Activated T-helper 2 cell treated with anti-CD3 and anti-CD28 coated beads, Interferon-gamma antibody, Interleukin-2, Interleukin-4, amounts not matched to agents 10 μg/mL and 5 μg/mL and 100 μg/mL, durations not matched to agents 14 hours and 24 hours and 36 hours (primary cell): Measurements from ENCODE around the gene TIAM1. TPM values are rescaled to one million over a fixed set of nuclear protein-coding genes. Genes with fewer than 3 reads are reported as not detected.

Experiments used
- DNase-seq: peaks from one replicate; pipeline ENCODE4 v3.0.0; 2021; ENCODE audit warnings: low spot score
- H3K27ac Mint-ChIP-seq: one replicate; pipeline ENCODE4 v1.8.0; 2021; ENCODE audit warnings: mixed read lengths
- H3K27me3 Mint-ChIP-seq: one replicate; pipeline ENCODE4 v1.8.0; 2021; ENCODE audit warnings: low read depth, mixed read lengths
- H3K36me3 Mint-ChIP-seq: one replicate; pipeline ENCODE4 v1.8.0; 2021; ENCODE audit warnings: low read depth, mixed read lengths
- H3K4me1 Mint-ChIP-seq: one replicate; pipeline ENCODE4 v1.8.0; 2021; ENCODE audit warnings: low read depth, mixed read lengths
- H3K4me3 Mint-ChIP-seq: one replicate; pipeline ENCODE4 v1.8.0; 2021; ENCODE audit warnings: low read depth, mild to moderate bottlenecking, moderate library complexity, mixed read lengths
- H3K9me3 Mint-ChIP-seq: one replicate; pipeline ENCODE4 v1.8.0; 2021; ENCODE audit warnings: mixed read lengths
- intact Hi-C: fragments of 100-400 bp; cut with micrococcal nuclease; formaldehyde crosslinking; loops from one replicate; pipeline ENCODE4 v1.15.1; 2023
- total RNA-seq: library from RNA; stranded (reverse); gene quantifications from 2 replicates; pipeline ENCODE4 v1.2.3, GENCODE V29; 2022

Gene TIAM1
- total RNA-seq, 1 donor from 2014 or later: 110 TPM

DNA sequence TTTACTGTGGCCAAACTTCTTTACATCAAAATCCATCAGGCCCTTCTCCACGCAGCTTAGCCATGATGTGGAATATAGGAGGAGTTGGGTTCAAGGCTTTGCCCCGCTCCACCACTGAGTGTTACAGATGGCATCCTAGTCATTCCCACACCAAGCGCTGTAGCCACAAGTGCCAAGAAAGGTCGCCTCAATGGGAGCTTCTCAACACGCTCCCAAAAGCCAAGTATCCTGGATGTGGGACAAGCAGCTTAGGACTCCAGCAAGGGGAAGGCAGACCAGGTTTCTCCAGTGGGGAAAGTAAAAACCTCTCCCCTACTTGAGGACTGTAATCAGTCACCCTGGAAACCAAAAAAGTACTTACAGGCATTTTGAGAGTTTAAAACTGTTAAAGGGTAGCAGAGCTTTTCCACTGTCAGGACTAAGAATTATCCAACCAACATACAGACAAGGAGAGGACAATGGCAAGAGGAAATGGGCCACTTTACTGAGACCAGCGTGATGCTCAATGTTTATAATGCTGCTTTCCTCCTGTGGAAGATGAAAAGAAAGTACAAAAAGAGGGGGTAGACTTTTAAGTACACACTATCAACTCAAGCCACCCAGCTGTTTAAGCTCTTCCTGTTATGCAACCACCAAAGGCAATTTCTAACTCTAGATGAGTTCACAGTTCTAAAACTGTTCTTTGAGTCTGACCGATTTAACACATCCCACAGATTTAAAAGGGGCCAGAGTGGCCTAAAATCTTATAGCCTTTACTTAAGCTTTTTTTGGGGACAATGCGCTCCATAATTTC, 185.1 kb downstream of the TIAM1 start:
- peak overlapping the region; percentile 11 for H3K4me3 Mint-ChIP-seq
- peaks cover 73% of the 10 kb centered on the region for H3K36me3 Mint-ChIP-seq
- intact Hi-C loops: loop anchor here (2.0 kb wide), 1 partner anchor 26 kb away; no protein-coding TSS in a partner anchor
- H3K9me3 Mint-ChIP-seq: peaks cover 17% of the 10 kb centered on the region
- peak overlapping the region; percentile 29 for H3K27ac Mint-ChIP-seq
- DNase-seq: no peak
- H3K27me3 Mint-ChIP-seq: no peaks in the 10 kb centered on the region
- peaks cover 51% of the 10 kb centered on the region for H3K4me1 Mint-ChIP-seq

DNA sequence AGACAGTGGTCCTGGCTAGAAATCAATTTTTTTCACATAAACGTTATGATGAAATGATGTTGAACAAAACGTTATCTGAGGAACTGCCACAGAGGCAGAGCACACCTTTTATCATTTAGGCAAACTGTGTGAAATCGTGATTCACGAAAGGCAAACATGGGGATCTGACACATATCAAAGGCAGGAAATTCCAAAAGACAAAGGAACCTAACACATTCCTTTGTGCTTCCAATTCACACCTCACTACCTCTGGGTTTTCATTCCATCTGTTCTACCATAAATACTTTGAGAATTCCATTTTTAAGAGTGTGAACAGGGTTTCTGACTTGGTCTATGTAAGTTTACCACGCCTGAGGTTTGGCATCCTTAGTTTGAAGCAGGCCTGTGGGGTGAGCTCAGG, 186.3 kb downstream of the TIAM1 start:
- Mint-ChIP-seq H3K4me3 (no peak overlapping the region), H3K4me1 (peaks cover 44% of the 10 kb centered on the region), H3K36me3 (peaks cover 76% of the 10 kb centered on the region), H3K27me3 (no peaks in the 10 kb centered on the region), H3K27ac (no peak overlapping the region), H3K9me3 (peaks cover 17% of the 10 kb centered on the region)
- intact Hi-C loops: loop anchor here (2.0 kb wide), 1 partner anchor 25 kb away; no protein-coding TSS in a partner anchor
- DNase-seq: no peak

DNA sequence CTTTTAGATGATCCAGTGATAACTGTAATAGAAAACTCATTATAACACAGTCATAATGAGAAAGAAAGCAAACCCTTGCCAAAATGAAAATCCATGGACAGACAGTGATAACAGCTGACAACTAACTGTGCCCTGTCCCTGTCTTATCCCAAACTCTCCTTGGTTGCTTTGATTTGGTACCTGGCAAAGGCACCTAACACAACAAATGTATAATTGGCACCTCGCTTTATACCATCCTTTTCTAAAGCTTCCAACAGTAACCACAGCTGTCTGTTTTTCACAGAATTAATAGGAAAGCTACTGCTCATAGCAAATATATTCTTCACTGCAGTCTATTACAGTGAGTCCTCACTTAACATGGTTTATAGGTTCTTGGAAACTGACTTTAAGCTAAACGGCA, 187.4 kb downstream of the TIAM1 start:
- H3K36me3 Mint-ChIP-seq: peaks cover 75% of the 10 kb centered on the region
- peaks cover 17% of the 10 kb centered on the region for H3K9me3 Mint-ChIP-seq
- no peak for DNase-seq
- peaks cover 38% of the 10 kb centered on the region for H3K4me1 Mint-ChIP-seq
- no peaks in the 10 kb centered on the region for H3K27me3 Mint-ChIP-seq
- no peak overlapping the region for H3K27ac Mint-ChIP-seq
- intact Hi-C loops: no loop called here
- no peak overlapping the region for H3K4me3 Mint-ChIP-seq

DNA sequence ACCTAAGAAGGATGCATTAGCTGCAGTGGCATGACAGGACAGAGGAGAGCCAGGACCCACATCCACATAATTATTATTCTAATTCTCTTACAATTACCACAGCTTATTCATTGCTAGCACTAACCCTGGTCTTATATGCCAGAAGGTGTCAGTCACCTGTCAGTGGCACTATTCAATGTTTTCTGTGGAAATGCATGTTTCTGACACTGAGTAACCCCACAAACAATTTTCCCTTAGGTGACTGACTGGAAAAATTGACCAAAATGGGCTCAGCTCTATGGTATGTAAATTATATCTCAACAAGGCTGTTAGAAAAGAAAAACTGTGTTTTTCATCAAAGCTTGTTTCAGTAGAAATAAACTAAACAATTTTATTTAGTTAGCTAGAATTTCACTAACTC, 187.9 kb downstream of the TIAM1 start:
- intact Hi-C loops: no loop called here
- Mint-ChIP-seq H3K27ac (no peak overlapping the region), H3K4me1 (peaks cover 38% of the 10 kb centered on the region), H3K36me3 (peaks cover 80% of the 10 kb centered on the region), H3K27me3 (no peaks in the 10 kb centered on the region), H3K4me3 (no peak overlapping the region), H3K9me3 (peaks cover 17% of the 10 kb centered on the region)
- DNase-seq: no peak

DNA sequence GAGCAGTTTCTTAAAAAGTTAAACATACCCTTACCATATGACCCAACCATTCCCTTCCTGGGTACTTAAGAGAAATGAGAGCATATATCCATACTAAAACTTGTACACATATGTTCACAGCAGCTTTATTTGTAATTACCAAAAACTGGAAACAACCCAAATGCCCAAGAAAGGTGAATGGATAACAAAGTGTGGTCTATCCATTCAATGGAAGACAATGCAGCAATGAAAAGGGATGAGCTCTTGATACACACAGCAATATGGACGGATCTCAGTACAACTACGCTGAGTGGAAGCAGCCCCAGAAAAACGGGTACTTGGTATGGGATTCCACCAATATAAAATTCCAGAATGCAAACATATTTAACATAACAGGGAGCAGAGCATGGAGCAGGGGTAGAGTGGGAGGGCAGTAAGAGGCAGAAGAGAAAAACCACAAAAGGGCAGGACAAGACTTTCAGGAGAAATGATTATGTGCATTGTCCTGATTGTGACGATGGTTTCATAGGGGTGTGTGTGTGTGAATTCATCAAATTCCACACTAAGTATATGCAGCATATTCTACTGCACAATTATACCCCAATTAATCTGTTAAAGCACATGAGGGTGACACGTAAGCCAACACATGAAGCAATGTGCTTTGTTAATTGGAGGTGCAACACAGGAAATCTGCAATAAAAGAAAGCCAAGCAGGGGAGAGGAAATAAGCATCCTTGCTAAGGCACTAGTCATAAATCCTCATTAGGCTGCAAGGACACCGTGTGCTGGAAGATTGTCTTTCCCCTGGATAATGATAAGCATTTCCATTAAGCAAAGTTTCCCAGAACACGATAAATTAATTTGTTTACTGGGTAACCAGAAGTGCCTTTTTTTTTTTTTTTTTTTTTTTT, 192.7 kb downstream of the TIAM1 start:
- H3K27ac Mint-ChIP-seq: no peak overlapping the region
- DNase-seq: no peak
- H3K27me3 Mint-ChIP-seq: no peaks in the 10 kb centered on the region
- intact Hi-C loops: no loop called here
- peaks cover 42% of the 10 kb centered on the region for H3K4me1 Mint-ChIP-seq
- H3K9me3 Mint-ChIP-seq: peaks cover 14% of the 10 kb centered on the region
- H3K4me3 Mint-ChIP-seq: no peak overlapping the region
- H3K36me3 Mint-ChIP-seq: peaks cover 86% of the 10 kb centered on the region

DNA sequence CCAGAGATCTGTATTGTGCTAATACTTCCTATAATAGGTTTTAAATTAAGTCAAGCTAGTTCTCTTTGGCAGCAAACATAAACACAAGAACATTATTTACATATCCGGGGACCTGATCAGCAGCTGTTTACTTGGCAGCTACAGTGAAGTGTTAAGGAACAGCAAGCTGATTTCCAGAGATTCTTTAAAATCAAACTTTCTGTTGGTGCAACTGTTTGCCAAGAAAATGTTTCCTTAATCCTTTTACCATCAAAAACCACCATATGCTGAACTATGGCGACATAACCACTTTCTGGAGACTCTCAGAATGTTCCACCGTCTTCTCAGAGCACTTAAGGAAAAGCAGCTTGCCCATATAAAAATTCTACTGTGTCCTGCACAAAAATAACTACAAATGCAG, 198.8 kb downstream of the TIAM1 start:
- Mint-ChIP-seq H3K9me3 (peaks cover 9% of the 10 kb centered on the region), H3K4me1 (peaks cover 28% of the 10 kb centered on the region), H3K4me3 (no peak overlapping the region), H3K27ac (no peak overlapping the region), H3K36me3 (peaks cover 81% of the 10 kb centered on the region), H3K27me3 (no peaks in the 10 kb centered on the region)
- intact Hi-C loops: no loop called here
- no peak for DNase-seq

DNA sequence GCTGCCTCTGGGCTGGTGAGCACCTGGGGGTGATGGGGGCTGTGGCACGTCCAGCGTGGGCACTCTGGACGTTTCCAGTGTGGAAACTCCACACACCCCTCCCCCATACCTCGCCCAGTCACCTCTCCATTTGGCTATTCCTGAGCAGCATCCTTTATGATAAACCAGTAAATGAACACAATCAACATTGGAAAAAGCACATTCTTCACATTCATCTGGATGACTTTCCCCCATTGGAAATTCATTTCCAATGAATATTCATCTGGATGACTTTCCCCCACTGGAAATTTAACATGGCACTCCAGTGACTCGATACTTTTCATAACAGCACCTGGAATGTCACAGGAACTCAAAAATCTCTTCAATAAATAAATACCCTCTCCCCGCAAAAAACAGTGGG, 201.0 kb downstream of the TIAM1 start:
- DNase-seq: no peak
- no peak overlapping the region for H3K27ac Mint-ChIP-seq
- intact Hi-C loops: no loop called here
- peaks cover 31% of the 10 kb centered on the region for H3K4me1 Mint-ChIP-seq
- H3K9me3 Mint-ChIP-seq: peaks cover 1% of the 10 kb centered on the region
- no peaks in the 10 kb centered on the region for H3K27me3 Mint-ChIP-seq
- no peak overlapping the region for H3K4me3 Mint-ChIP-seq
- peaks cover 79% of the 10 kb centered on the region for H3K36me3 Mint-ChIP-seq

DNA sequence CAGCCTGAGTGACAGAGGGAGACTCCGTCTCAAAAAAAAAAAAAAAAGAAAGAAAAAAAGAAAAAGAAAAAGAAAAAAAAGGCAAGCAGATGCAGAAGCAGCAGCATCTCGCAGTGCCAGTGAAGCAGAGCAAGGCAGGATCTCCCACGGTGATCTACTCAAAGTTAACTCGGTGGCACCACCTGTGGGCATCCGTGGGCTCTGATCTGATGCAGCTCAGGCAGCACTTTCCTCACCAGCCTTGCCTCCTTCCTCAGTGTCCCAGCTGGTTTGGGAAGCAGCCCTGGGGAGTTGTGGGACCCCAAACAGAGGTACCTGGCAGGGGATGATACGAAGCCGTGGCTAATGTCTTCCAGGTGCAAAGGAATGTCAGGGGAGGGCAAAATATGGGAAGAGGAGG, 201.5 kb downstream of the TIAM1 start:
- DNase-seq: no peak
- H3K4me3 Mint-ChIP-seq: no peak overlapping the region
- H3K9me3 Mint-ChIP-seq: no peaks in the 10 kb centered on the region
- intact Hi-C loops: no loop called here
- H3K27me3 Mint-ChIP-seq: no peaks in the 10 kb centered on the region
- no peak overlapping the region for H3K27ac Mint-ChIP-seq
- peaks cover 81% of the 10 kb centered on the region for H3K36me3 Mint-ChIP-seq
- peaks cover 32% of the 10 kb centered on the region for H3K4me1 Mint-ChIP-seq

DNA sequence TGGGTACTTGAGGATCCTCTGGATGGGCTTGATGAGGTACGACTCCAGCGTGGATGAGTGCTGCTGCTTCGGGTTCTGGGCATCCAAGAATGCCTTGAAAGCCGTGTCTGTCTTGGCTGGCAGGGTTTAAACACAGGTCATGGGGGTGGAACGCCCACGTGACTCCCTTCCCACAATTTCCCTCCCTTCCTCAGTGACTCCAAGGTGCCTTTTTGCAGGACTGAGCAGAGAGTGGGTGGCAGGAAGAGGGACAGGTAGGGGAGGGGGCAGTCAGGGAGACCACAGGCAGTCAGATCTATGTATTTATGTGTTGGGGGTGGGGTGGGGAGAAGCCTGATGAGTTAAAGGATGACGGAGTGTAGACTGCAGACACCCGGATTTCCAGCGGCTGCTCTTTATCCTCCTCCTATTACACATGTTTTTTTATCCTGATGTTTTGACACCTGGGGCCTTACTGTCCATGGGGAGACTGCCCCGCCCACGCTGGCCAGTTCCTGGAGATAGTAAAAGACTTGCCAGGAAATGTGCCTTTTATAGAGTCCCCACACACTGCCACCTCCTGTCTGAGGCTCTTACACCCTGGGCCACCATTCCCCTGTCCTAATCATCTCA, 202.6 kb downstream of the TIAM1 start:
- no peaks in the 10 kb centered on the region for H3K27me3 Mint-ChIP-seq
- no peaks in the 10 kb centered on the region for H3K9me3 Mint-ChIP-seq
- no peak for DNase-seq
- intact Hi-C loops: no loop called here
- peaks cover 27% of the 10 kb centered on the region for H3K4me1 Mint-ChIP-seq
- no peak overlapping the region for H3K27ac Mint-ChIP-seq
- H3K4me3 Mint-ChIP-seq: no peak overlapping the region
- peaks cover 82% of the 10 kb centered on the region for H3K36me3 Mint-ChIP-seq

DNA sequence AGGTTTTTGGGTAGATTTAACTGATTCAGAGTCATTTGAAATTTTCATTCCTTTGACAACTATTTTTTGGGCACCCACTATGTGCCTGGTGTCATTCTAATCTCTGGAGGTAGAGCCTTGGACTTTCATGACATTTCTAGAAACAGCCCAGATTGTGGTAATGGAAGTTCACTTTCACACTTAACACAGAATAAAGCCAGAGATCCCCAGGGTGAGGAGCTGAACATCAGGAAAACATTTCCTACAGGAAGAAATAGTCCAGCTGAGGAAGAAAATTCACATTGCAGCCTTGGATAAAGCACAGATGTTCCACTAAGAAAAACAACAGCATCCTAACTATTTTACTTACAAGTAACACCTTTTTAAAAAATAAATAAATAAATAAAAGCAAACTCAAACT, 203.4 kb downstream of the TIAM1 start:
- Mint-ChIP-seq H3K4me3 (no peak overlapping the region), H3K27ac (peak overlapping the region; percentile 28), H3K36me3 (peaks cover 84% of the 10 kb centered on the region), H3K9me3 (no peaks in the 10 kb centered on the region), H3K27me3 (no peaks in the 10 kb centered on the region), H3K4me1 (peaks cover 30% of the 10 kb centered on the region)
- DNase-seq: no peak
- intact Hi-C loops: no loop called here

DNA sequence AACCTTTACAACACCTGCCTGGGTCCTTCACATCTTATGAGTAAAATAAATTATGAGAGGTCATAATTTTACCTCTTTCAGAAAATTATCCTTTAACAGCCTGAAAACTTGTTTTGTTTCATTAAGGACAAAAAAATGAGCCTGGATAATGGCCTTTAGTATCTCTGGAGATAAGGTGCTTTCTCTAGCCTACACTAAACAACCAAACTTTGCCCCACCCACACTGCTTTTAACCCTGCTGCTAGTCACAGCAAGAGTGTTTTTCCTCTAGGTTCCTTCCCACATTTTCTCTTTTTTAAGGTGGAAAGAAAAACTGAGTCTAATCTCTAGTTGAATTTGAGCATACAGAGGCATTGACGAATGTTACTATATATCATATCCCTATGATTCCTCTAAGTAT, 204.0 kb downstream of the TIAM1 start:
- Mint-ChIP-seq H3K27me3 (no peaks in the 10 kb centered on the region), H3K36me3 (peaks cover 84% of the 10 kb centered on the region), H3K4me1 (peaks cover 35% of the 10 kb centered on the region), H3K4me3 (no peak overlapping the region), H3K9me3 (no peaks in the 10 kb centered on the region), H3K27ac (no peak overlapping the region)
- no peak for DNase-seq
- intact Hi-C loops: no loop called here

DNA sequence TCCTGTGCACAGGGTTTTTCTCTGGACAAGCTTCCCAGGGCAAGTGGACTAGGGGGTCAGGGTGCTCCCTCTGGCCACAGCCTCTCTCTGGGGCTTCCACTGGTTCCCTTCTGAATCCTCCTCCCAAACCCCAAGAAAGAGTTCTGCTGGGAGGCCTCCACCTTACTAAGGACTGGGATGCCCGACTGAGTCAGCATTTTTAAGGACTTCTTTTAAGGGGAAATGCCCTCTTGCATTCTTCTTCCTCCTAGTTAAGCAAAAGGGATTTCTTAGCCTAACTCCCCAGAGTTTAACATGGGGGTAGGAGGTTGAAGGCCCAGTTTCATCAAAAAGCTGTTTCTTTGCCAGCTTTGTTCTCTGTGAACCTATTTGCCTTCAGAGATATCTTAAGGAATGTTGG, 206.1 kb downstream of the TIAM1 start:
- Mint-ChIP-seq H3K36me3 (peaks cover 92% of the 10 kb centered on the region), H3K4me3 (no peak overlapping the region), H3K9me3 (no peaks in the 10 kb centered on the region), H3K27ac (no peak overlapping the region), H3K27me3 (no peaks in the 10 kb centered on the region), H3K4me1 (peaks cover 53% of the 10 kb centered on the region)
- DNase-seq: no peak
- intact Hi-C loops: loop anchor here (10.0 kb wide), 1 partner anchor 577 kb away; no protein-coding TSS in a partner anchor
